ENCODE measurements around the gene BPIFB2.

DNA sequence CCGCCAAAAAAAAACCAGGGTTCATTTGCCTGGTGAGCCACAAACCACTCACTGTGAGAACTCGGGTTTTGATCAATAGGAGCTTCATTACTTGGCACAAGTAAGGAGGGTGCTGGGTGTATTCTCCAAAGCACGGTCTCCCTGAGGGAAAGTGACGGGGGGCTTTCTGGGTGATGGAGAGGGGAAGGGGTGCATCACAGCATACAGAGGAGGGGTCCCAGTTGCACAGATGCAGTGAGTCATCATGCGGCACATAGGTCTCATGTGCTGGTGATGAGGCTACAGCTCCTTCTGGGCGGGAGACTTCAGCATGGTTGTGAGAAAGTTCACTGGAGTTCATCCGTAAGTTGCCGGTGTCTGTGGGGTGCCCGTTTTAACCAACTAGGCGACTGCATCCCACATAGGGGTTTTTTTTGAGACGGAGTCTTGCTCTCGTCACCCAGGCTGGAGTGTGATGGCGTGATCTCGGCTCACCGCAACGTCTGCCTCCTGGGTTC is 39.5 kb upstream of the BPIFB2 start:
- TF ChIP-seq, protein P1, sequence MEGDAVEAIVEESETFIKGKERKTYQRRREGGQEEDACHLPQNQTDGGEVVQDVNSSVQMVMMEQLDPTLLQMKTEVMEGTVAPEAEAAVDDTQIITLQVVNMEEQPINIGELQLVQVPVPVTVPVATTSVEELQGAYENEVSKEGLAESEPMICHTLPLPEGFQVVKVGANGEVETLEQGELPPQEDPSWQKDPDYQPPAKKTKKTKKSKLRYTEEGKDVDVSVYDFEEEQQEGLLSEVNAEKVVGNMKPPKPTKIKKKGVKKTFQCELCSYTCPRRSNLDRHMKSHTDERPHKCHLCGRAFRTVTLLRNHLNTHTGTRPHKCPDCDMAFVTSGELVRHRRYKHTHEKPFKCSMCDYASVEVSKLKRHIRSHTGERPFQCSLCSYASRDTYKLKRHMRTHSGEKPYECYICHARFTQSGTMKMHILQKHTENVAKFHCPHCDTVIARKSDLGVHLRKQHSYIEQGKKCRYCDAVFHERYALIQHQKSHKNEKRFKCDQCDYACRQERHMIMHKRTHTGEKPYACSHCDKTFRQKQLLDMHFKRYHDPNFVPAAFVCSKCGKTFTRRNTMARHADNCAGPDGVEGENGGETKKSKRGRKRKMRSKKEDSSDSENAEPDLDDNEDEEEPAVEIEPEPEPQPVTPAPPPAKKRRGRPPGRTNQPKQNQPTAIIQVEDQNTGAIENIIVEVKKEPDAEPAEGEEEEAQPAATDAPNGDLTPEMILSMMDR (conservative IDR thresholded peaks at IDR 0.05) = no peak
- no peak for TF ChIP-seq ZFX (IDR thresholded peaks at IDR 0.05)

All from C4-2B (cell line).